Neural progenitor cell (in vitro differentiated cells): ENCODE measurements around the gene PTGER3. TPM values are rescaled to one million over a fixed set of nuclear protein-coding genes. Genes with fewer than 3 reads are reported as not detected.

Experiments used
- DNase-seq: peaks from one replicate; pipeline ENCODE4 v3.0.0-alpha.2; 2016; ENCODE audit warnings: low spot score
- H2AFZ ChIP-seq: fragments of 200-600 bp; sonication (generic); replicated peaks from 2 replicates; pipeline ENCODE4 v1.6.1; 2016; ENCODE audit warnings: antibody characterized with exemption
- H3F3A ChIP-seq: fragments of 200-600 bp; sonication (generic); 2 replicates; pipeline ENCODE4 v1.6.1; 2016; ENCODE audit warnings: antibody characterized with exemption, low read depth
- H3K27ac ChIP-seq: fragments of 200-600 bp; sonication (generic); 2 replicates; pipeline ENCODE4 v1.5.1; 2016; ENCODE audit warnings: mild to moderate bottlenecking
- H3K27me3 ChIP-seq: fragments of 200-600 bp; sonication (generic); 2 replicates; pipeline ENCODE4 v1.6.1; 2016; ENCODE audit warnings: mild to moderate bottlenecking, moderate library complexity
- H3K36me3 ChIP-seq: fragments of 200-600 bp; sonication (generic); 2 replicates; pipeline ENCODE4 v1.5.1; 2016
- H3K4me1 ChIP-seq: fragments of 200-600 bp; sonication (generic); 2 replicates; pipeline ENCODE4 v1.6.1; 2016; ENCODE audit warnings: mixed run types
- H3K4me2 ChIP-seq: fragments of 200-600 bp; sonication (generic); 2 replicates; pipeline ENCODE4 v1.6.1; 2016
- H3K4me3 ChIP-seq: fragments of 200-600 bp; sonication (generic); 2 replicates; pipeline ENCODE4 v1.5.1; 2016
- H3K79me2 ChIP-seq: fragments of 200-600 bp; sonication (generic); 2 replicates; pipeline ENCODE4 v1.6.1; 2016; ENCODE audit warnings: low read depth
- H3K9ac ChIP-seq: fragments of 200-600 bp; sonication (generic); 2 replicates; pipeline ENCODE4 v1.6.1; 2016
- H3K9me3 ChIP-seq: fragments of 200-600 bp; sonication (generic); 2 replicates; pipeline ENCODE4 v1.5.1; 2016; ENCODE audit warnings: low read depth
- H4K20me1 ChIP-seq: fragments of 200-600 bp; sonication (generic); 2 replicates; pipeline ENCODE4 v1.6.1; 2016; ENCODE audit warnings: low read depth
- H3K27ac Mint-ChIP-seq: 3 replicates; pipeline ENCODE4 v1.8.0; 2021; ENCODE audit warnings: mixed read lengths
- H3K27me3 Mint-ChIP-seq: 2 replicates; pipeline ENCODE4 v1.8.0; 2022; ENCODE audit warnings: low read depth, mild to moderate bottlenecking, inconsistent platforms, moderate library complexity, mixed read lengths; ENCODE audit not compliant: insufficient read depth
- H3K36me3 Mint-ChIP-seq: 3 replicates; pipeline ENCODE4 v1.8.0; 2021; ENCODE audit warnings: mixed read lengths
- H3K4me1 Mint-ChIP-seq: 3 replicates; pipeline ENCODE4 v1.8.0; 2021; ENCODE audit warnings: mixed read lengths
- H3K4me3 Mint-ChIP-seq: 3 replicates; pipeline ENCODE4 v1.8.0; 2021; ENCODE audit warnings: mild to moderate bottlenecking, moderate library complexity, mixed read lengths
- H3K9me3 Mint-ChIP-seq: 3 replicates; pipeline ENCODE4 v1.8.0; 2020; ENCODE audit warnings: mixed read lengths
- EZH2 ChIP-seq: fragments of 200-600 bp; sonication (generic); IDR thresholded peaks from 2 replicates; pipeline ENCODE4 v1.6.1; 2017; ENCODE audit warnings: antibody characterized with exemption, mild to moderate bottlenecking, moderate library complexity
- EZH2phosphoT487 ChIP-seq: fragments of 200-600 bp; sonication (generic); IDR thresholded peaks from 2 replicates; pipeline ENCODE4 v1.6.1; 2017; ENCODE audit warnings: antibody characterized with exemption
- total RNA-seq: library from RNA; depleted of rRNA; stranded (reverse); fragments of >200 nt; gene quantifications from 2 replicates; pipeline ENCODE4 v1.2.3, GENCODE V29; 2015; ENCODE audit warnings: low replicate concordance
- TF ChIP-seq, protein P1 (sequence below): fragments of 200-600 bp; sonication (generic); IDR thresholded peaks from 2 replicates; pipeline ENCODE4 v1.5.1; 2017; ENCODE audit warnings: antibody characterized with exemption, mild to moderate bottlenecking

PTGER3 gene
- total RNA-seq, 1 donor from 2014 or later, result 0.09 TPM

DNA sequence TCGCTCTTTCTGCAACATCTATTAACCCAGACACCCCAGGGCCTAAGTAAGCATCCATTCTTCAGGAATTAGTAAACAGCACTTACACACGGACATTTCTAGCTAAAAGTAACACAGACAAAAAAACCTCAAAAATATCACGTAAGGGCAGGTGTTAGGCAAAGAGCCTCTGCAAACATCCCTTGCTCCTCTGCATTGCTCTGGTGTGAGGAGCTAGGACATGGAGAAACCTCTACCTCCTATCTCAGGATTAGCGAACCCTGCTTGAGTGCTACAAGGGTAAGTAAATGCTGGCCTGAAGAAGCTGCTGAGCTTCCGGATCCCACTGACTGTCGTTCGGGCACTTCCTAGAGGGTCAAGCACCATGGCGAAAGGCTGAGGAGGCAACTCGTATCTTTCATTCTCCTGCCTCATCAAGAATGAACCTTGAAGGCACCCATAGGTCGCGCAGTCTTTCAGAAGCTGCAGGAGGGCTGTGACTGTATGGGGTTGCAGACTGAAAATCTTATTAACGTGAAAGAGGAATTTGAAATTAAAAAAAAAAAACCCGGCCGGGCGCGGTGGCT, 2.1 kb downstream of the PTGER3 start:
- Mint-ChIP-seq H3K27ac (no peak overlapping the region), H3K4me3 (peak overlapping the region; percentile 71), H3K4me1 (peaks cover 4% of the 10 kb centered on the region), H3K27me3 (peaks cover 23% of the 10 kb centered on the region), H3K36me3 (peaks cover 2% of the 10 kb centered on the region), H3K9me3 (no peaks in the 10 kb centered on the region)
- no peak for DNase-seq
- Histone ChIP-seq H3K27ac (no peak overlapping the region), H3K27me3 (peaks cover 45% of the 10 kb centered on the region), H3K36me3 (no peaks in the 10 kb centered on the region), H3K79me2 (no peaks in the 10 kb centered on the region), H3K9ac (no peak overlapping the region), H4K20me1 (no peaks in the 10 kb centered on the region), H3K4me3 (no peak overlapping the region), H3K4me1 (no peaks in the 10 kb centered on the region), H2AFZ (no peak overlapping the region), H3F3A (no peaks in the 10 kb centered on the region), H3K4me2 (no peak overlapping the region), H3K9me3 (no peaks in the 10 kb centered on the region)
- TF ChIP-seq, protein P1, sequence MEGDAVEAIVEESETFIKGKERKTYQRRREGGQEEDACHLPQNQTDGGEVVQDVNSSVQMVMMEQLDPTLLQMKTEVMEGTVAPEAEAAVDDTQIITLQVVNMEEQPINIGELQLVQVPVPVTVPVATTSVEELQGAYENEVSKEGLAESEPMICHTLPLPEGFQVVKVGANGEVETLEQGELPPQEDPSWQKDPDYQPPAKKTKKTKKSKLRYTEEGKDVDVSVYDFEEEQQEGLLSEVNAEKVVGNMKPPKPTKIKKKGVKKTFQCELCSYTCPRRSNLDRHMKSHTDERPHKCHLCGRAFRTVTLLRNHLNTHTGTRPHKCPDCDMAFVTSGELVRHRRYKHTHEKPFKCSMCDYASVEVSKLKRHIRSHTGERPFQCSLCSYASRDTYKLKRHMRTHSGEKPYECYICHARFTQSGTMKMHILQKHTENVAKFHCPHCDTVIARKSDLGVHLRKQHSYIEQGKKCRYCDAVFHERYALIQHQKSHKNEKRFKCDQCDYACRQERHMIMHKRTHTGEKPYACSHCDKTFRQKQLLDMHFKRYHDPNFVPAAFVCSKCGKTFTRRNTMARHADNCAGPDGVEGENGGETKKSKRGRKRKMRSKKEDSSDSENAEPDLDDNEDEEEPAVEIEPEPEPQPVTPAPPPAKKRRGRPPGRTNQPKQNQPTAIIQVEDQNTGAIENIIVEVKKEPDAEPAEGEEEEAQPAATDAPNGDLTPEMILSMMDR, result no peak
- TF ChIP-seq EZH2 (no peak), EZH2phosphoT487 (no peak)

DNA sequence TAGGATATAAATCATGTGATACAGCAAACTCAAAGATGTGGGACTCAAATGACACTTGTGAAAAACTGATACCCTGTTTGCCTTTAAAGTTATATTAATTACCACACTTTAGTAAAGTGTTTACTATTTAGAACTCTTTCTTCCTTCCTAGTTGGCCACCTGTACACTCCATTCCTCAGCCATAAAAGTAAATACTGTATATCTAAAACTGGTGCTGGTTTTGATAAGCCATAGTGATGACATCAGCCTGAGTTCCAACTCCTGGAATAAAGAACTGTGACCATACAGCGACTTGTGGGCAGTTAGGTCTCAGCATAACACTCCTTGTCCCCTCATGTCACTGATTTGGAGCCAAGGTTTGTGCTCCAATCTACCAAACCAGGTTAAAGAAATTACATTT, 2.8 kb downstream of the PTGER3 start:
- Mint-ChIP-seq H3K36me3 (peaks cover 2% of the 10 kb centered on the region), H3K9me3 (no peaks in the 10 kb centered on the region), H3K4me3 (no peak overlapping the region), H3K4me1 (peaks cover 4% of the 10 kb centered on the region), H3K27ac (no peak overlapping the region), H3K27me3 (peaks cover 23% of the 10 kb centered on the region)
- Histone ChIP-seq H3K9ac (no peak overlapping the region), H3K4me3 (no peak overlapping the region), H3F3A (no peaks in the 10 kb centered on the region), H3K36me3 (no peaks in the 10 kb centered on the region), H3K4me2 (no peak overlapping the region), H3K27ac (no peak overlapping the region), H3K79me2 (no peaks in the 10 kb centered on the region), H4K20me1 (no peaks in the 10 kb centered on the region), H2AFZ (no peak overlapping the region), H3K27me3 (peaks cover 44% of the 10 kb centered on the region), H3K9me3 (no peaks in the 10 kb centered on the region), H3K4me1 (no peaks in the 10 kb centered on the region)
- no peak for DNase-seq
- TF ChIP-seq EZH2 (no peak), EZH2phosphoT487 (no peak)
- TF ChIP-seq, protein P1, result no peak

DNA sequence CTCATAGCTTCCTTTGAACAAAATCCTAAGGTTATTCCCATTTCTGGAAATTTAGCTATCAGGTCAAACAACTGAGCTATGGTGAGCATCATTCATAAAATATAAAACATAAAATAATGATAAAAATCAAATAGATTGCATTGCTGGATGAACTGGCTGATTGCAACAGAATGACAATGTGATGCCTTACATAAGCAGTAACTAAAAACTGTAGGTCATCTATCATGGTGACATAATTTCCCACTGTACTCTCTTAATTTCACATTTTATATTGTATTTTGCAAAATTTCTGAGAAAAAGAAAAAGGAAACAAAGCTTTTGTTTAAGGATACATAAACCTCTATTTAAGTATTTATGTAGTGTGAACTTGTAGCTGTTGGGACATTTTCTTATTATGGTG, 4.6 kb downstream of the PTGER3 start:
- H3K36me3 Mint-ChIP-seq, result peaks cover 2% of the 10 kb centered on the region
- TF ChIP-seq, protein P1, result no peak
- TF ChIP-seq EZH2phosphoT487 (no peak), EZH2 (no peak)
- Histone ChIP-seq H3K9me3 (no peaks in the 10 kb centered on the region), H3K36me3 (no peaks in the 10 kb centered on the region), H3K4me2 (no peak overlapping the region), H2AFZ (no peak overlapping the region), H3K4me1 (no peaks in the 10 kb centered on the region), H3K9ac (no peak overlapping the region), H3K27me3 (peaks cover 26% of the 10 kb centered on the region), H4K20me1 (no peaks in the 10 kb centered on the region), H3F3A (no peaks in the 10 kb centered on the region), H3K79me2 (no peaks in the 10 kb centered on the region), H3K4me3 (no peak overlapping the region), H3K27ac (no peak overlapping the region)
- H3K4me1 Mint-ChIP-seq, result peaks cover 2% of the 10 kb centered on the region
- no peak overlapping the region for H3K27ac Mint-ChIP-seq
- H3K27me3 Mint-ChIP-seq, result peaks cover 18% of the 10 kb centered on the region
- DNase-seq, result no peak
- no peaks in the 10 kb centered on the region for H3K9me3 Mint-ChIP-seq
- no peak overlapping the region for H3K4me3 Mint-ChIP-seq
